Amniotic epithelial cell (primary cell): ENCODE results near the gene PAFAH1B1.

Experiments used
- DNase-seq: peaks from one replicate; pipeline ENCODE4 v3.0.0-alpha.2; 2010; ENCODE audit warnings: low read depth

Gene PAFAH1B1

DNA sequence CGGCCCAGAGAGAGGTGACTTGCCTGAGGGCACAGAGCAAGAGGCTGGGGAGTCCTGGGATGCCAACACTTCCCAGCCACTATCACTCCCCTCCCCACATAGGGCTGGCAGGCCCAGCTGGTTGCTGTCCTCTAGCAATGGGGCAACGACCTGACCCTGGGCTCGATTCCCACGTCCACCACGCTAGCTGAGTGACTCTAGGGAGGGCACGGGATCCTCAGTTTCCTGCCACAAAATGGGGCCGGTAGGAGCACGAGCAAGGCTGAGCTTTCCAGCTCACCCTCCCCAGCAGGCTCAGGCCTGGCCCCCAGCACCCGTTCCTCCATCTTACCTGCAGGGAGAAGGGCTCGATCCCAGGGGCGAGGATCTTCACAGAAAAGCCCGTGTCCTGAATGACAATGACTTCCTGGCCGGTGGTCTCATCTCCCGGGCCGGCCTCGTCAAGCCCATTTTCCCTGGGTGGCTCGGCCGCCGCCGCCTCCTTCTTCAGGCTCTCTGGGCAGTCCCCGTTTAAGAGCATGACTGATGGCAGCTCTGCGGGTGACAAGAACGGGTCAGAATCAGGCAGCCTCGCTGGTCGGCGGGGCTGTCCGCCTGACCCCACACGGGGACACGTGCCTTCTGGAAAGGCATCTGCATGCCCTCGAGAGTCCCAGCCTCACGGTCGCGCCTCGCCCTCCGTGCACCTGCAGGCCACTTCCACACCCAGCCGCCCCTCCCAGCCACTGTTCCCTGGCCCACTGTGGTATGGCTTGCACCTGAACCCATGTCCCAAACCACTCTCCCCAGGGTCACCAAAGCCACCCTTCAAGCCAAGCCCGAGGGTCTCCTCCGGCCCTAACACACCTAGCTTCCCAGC is 110.8 kb downstream of the PAFAH1B1 start:
- DNase-seq = no peak

DNA sequence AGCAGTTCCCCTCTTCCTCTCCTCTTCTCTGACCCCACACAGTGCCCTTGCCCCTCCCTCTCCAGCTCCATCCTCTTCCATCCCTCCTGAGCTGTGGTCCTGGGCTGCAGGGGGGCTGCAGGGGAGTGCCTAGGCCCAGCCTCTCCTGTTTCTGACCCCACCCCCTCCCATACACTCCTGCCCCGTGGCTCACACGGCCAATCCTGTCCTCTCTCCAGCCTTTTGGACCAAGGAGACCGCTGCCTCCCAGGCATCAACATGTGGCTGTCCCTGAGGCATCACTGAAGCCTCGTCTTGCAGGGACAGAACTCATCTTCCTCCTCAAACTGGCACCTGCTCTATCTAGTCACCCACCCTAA is 111.4 kb downstream of the PAFAH1B1 start:
- no peak for DNase-seq

GRCh38 chr17:2705263-2705662 is 111.8 kb downstream of the PAFAH1B1 start:
- DNase-seq = peak; percentile 81

- no peak for DNase-seq
Observed at GRCh38 chr17:2705888-2706795, 112.7 kb downstream of the PAFAH1B1 start.

DNA sequence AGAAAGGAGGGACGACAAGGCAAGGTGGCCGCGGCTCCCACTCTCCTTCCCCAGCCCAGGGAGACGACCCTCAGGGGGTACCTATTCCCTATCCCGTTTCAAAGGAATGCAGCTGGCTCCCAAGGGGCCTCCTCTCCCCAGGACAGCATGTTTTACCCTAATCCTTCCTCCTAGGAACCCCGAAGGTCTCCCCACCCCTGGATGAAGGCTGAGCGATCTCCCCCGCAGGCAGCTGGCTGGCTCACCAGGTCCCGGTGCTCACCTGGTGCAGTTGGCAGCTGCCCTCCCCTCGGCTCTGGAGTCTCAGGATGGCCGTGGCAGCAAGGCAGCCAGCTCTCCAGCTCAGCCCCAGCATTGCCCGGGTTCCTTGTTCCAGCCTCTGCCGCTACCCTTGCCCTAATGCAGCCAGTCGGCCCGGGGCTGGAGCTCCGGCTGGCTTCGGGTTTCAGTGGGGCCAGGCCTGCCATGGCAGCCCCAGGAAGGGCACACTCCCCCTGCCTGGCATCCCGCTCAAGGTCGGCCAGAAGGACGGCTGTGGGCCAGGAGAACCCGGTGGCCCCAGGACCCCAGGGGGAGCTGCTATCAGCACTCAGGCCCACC is 113.6 kb downstream of the PAFAH1B1 start:
- no peak for DNase-seq

GRCh38 chr17:2707721-2708584 is 114.5 kb downstream of the PAFAH1B1 start:
- DNase-seq = no peak

GRCh38 chr17:2708585-2709182 is 115.2 kb downstream of the PAFAH1B1 start:
- DNase-seq = no peak

DNA sequence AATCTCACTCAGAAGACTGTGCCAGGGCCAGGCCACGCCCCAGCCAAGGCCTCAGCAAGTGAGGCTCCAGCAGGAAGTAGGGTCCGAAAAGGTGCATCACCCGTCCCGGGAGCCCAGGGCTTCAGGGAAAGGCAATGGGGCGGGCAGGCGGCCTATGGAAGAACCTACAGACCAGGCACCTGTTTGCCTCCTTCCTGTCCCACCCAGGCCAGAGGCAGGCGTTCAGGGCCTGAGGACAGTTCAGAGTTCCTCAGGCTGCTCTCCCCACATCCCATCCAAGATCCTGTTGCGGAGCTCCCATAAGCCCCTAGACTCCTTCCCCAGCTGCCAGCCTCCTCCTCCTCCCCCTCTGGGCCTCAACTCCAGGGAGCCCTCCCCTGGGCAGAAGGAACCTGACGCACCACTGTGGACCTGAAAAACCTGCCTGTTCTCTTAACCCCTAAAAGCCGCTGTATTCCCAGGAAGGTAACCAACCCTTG is 115.8 kb downstream of the PAFAH1B1 start:
- no peak for DNase-seq

- no peak for DNase-seq
Observed at GRCh38 chr17:2710071-2710802, 116.8 kb downstream of the PAFAH1B1 start.

DNA sequence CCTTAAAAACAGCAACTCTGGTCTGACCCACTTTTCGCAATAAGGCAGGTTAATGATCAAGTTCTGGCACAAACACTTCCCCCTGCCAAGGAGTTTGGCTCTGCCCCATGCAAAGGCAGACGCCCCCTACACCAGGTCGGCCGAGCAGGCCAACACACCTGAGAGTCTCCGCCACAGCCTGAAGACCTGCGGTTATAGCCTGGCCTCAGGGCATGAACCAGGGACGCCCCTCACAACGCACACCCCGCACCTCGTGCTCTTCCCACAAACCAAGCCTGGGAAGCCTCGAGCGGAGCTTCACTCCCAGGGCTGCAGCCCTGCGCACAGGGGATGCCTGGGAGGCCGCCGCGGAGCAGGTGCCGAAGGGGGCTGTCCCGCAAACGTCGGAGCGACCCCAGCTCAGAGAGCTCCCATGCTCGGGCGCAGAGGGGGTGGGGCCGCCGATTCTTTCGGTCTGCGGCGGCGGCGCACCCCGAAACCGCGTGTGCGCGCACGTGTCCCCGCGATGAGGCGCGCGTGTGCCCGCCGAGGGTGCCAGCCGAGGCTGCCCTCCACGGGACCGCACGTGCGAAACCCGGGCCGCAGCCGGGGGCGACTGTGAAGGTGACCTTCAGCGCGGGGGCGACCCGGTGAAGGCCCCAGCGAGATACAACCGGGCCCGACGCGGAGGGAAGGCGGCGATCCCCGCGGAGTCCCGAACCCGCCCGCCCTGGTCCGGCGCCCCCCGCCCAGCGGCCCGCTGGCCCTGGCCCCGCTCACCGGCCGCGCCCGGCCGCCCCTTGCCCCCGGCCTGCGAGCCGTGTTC is 117.6 kb downstream of the PAFAH1B1 start:
- DNase-seq = peak; percentile 25

DNA sequence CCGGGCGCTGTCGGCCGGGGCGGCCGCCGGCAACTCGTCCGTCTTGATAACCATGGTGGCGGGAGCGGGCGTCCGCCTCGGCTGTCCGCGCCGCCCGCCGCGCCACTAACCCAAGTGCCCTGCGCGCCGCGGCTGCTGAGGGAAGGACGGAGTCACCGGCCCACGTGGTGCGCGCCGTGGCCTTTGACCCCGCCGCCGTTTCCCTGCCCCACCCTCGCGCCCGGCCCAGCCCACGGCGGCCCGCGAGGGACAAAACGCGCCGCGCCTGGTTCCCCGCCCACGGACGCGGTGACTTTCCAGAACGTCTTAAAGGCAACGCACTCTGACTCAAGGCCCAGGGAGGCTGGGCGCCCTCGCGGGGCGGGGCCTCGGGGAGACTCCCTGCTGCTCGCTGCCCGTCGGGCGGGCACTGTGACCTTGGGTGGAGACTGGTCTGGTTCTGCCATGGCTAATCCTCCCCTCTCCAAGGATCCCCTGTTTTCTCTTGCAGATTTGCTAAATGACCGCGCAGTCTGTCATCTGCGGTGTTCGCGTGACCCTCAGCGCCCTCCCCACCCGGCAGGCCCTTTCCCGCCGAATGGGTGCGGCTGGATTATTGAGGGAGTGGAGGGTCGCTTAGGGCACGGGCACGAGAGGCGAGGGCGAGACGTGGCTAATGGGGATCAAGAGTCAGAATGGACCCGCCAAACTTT is 118.3 kb downstream of the PAFAH1B1 start, which contains the start of gene CLUH:
Gene CLUH (minus strand): TSS at position 157 of the 692 bp plus-strand sequence. CDS start 103 bp downstream, at position 54.
- DNase-seq = peak; percentile 95

- no peak for DNase-seq
Observed at GRCh38 chr17:2712300-2713043, 119.0 kb downstream of the PAFAH1B1 start.

DNA sequence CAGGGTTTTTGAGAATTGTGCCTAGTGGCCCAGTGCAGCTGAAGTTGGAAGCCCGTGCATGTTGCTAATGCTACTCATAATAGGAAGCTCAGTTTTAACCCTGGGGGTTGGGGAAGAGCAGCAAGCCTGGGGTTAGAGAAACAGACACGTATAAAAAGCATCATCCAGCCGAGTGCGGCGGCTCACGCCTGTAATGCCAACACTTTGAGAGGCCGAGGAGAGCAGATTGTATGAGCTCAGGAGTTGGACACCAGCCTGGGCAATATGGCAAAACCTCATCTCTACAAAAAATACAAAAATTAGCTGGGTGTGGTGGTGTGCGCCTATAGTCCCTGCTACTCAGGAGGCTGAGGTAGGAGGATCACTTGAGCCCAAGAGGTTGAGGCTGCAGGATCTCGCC is 120.4 kb downstream of the PAFAH1B1 start:
- no peak for DNase-seq

DNA sequence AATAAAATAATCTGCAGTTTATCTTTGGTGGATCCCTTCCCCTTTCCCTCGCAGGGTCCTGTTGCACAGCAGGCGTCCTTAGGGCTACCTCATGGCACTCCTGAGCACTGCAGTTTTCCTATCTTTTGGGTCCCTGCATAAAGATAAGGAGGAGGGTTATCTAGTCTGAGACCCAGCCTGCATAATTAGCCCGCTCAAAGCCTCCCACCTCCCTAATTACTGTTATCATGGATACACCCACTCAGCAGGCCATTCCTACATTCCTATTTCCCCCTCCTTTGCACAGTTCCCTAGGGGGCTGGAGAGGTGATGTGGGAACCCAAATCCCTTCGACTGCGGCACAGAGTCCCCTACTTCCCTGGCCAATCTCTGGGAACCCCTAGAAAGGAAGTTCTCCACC is 123.2 kb downstream of the PAFAH1B1 start:
- DNase-seq = no peak

GRCh38 chr17:2718150-2718938 is 124.9 kb downstream of the PAFAH1B1 start:
- no peak for DNase-seq

- no peak for DNase-seq
Observed at GRCh38 chr17:2719861-2720260, 126.4 kb downstream of the PAFAH1B1 start.

- no peak for DNase-seq
Observed at GRCh38 chr17:2721603-2722002, 128.1 kb downstream of the PAFAH1B1 start.
